Peyer's patch (tissue), 4 donors: ENCODE data around the gene CADM1. TPM values are rescaled to one million over a fixed set of nuclear protein-coding genes. Genes with fewer than 3 reads are reported as not detected.

Source experiments
- DNase-seq, 3 donors: peaks; one replicate each; pipeline ENCODE4 v3.0.0-alpha.2; 2017 to 2019
- H3K27ac ChIP-seq, 4 donors: fragments of 200-600 bp; sonication (generic); one replicate each; pipeline ENCODE4 v1.5.1; 2016 to 2019
- H3K27me3 ChIP-seq, 2 donors: fragments of 200-600 bp; sonication (generic); one replicate each; pipeline ENCODE4 v1.5.1; 2019
- H3K36me3 ChIP-seq, 3 donors: fragments of 200-600 bp; sonication (generic); one replicate each; pipeline ENCODE4 v1.5.1; 2016 to 2019
- H3K4me1 ChIP-seq, 4 donors: fragments of 200-600 bp; sonication (generic); one replicate each; pipeline ENCODE4 v1.5.1; 2016 to 2019
- H3K4me3 ChIP-seq, 4 donors: fragments of 200-600 bp; sonication (generic); 1 replicate in 3 of 4; 2 replicates in 1 of 4; pipeline ENCODE4 v1.5.1; 2016 to 2019; ENCODE audit warnings: mild to moderate bottlenecking in 1 of 4
- H3K9me3 ChIP-seq, 4 donors: fragments of 200-600 bp; sonication (generic); one replicate each; pipeline ENCODE4 v1.5.1; 2016 to 2019; ENCODE audit warnings: mild to moderate bottlenecking in 1 of 4
- CTCF ChIP-seq, 6 experiments: fragments of 450-650 bp in 4 of 6; fragments of 200-600 bp in 2 of 6; sonication (generic) in 1 of 6; IDR thresholded peaks; one replicate each; pipeline ENCODE4 v1.5.1; 2017 to 2019; ENCODE audit warnings: antibody characterized with exemption in 6 of 6, mild to moderate bottlenecking in 3 of 6, moderate library complexity in 1 of 6
- POLR2A ChIP-seq, 2 donors: fragments of 450-650 bp; IDR thresholded peaks; one replicate each; pipeline ENCODE4 v1.5.1; 2017; ENCODE audit warnings: antibody characterized with exemption in 2 of 2, mild to moderate bottlenecking in 2 of 2, moderate library complexity in 2 of 2
- total RNA-seq, 4 donors: library from RNA; depleted of rRNA; stranded (reverse); fragments of >200 nt; gene quantifications; one replicate each; pipeline ENCODE4 v1.1.0, GENCODE V29; 2016

CADM1 gene
- total RNA-seq, 4 donors from 2014 or later, result 0.38 to 8.3 (median 2.5) TPM

DNA sequence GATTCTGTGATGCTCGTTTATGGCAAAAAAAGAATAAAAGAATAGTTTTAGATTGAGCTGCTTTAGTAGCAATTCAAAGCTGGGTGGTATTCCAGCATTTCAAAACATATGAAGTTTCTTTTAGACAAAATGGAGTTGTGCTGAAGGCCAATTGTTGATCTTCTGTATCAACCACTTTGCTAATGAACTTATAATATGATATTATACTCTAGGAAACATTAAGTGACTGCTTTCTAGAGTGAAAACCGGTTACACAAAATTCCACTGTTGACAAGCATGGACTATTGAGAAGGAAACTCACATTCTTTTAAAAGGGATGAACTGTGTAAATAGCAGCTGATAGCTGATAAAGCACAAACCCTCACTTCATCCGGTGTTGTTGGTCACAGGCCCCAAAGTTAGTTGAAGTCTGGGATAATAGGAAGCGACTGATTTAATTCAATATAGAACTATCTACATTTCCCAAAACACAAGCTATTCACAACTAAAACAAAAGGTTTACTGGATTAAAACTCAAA is 255.1 kb downstream of the CADM1 start:
- Histone ChIP-seq H3K9me3 (no peaks in the 10 kb centered on the region), H3K27me3 (no peaks in the 10 kb centered on the region), H3K27ac (no peak overlapping the region), H3K36me3 (no peaks in the 10 kb centered on the region), H3K4me3 (no peak overlapping the region), H3K4me1 (no peaks in the 10 kb centered on the region)
- no peak for TF ChIP-seq POLR2A (IDR thresholded peaks at IDR 0.05)
- no peak for TF ChIP-seq CTCF (IDR thresholded peaks at IDR 0.05)
- DNase-seq, result no peak

DNA sequence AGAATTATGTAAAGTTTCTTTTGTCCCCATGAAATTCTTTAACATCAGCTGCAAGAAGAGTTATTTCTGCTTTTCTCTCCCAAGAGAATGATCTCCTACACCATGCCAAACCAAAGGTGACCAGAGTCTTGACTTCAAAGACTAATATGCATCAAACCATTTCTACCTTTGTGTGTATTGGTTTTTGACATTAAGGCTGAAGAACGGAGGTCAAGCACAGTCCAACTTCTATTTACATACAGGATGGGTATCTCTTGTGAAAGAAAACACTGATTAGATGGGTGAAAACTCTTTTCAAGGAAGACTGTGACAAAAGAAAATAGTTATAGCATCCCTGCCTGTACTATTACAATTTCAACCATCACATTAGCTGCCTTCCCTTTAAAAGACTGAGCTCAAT is 256.3 kb downstream of the CADM1 start:
- DNase-seq, result no peak
- TF ChIP-seq CTCF (IDR thresholded peaks at IDR 0.05), result no peak
- no peak for TF ChIP-seq POLR2A (IDR thresholded peaks at IDR 0.05)

DNA sequence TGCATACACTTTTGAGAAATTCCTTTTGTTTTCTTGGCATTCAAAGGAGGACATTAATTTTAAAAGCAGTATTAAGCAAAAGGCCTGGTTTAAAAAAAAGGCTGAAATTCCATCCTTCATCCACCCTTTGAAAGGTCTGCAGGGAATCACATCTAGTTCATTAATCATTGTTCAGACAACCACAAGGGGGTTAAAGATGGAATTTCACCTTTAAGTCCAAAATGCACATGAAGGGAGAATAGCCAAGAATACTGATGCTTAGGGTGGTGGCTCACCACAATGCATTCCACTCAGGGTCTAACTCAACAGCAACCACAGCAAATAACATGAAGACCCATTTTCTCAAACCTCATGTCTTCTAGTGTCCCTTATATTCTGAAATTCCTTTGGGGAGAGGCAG is 256.9 kb downstream of the CADM1 start:
- no peak for DNase-seq
- H3K9me3 ChIP-seq, result no peaks in the 10 kb centered on the region

More for the DNA sequence above, 256.3 kb downstream of the CADM1 start:
- Histone ChIP-seq H3K9me3 (no peaks in the 10 kb centered on the region), H3K36me3 (no peaks in the 10 kb centered on the region), H3K27ac (no peak overlapping the region), H3K27me3 (no peaks in the 10 kb centered on the region), H3K4me1 (no peaks in the 10 kb centered on the region), H3K4me3 (no peak overlapping the region)

DNA sequence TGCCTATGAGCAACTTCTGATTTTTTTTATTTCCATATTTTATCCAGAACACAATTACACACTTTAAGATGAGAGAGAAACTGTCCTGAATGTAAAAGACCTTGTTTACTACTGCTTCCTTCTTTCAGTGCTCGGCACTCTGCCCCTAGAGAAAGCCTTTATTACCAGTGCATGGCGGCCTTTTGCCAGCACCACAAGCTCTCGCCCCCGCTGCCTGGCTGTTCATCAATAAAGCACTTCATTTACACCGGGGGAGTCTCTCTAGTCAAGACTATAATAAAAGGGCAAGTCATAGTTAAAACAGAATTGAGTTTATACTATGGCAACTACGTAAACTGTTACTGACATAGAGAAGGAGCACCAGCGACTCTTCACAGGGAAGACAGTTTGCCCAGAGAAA is 259.5 kb downstream of the CADM1 start:
- Histone ChIP-seq H3K4me1 (no peaks in the 10 kb centered on the region), H3K9me3 (no peaks in the 10 kb centered on the region), H3K27ac (no peak overlapping the region), H3K36me3 (no peaks in the 10 kb centered on the region), H3K4me3 (no peak overlapping the region), H3K27me3 (no peaks in the 10 kb centered on the region)
- no peak for DNase-seq
- TF ChIP-seq CTCF (IDR thresholded peaks at IDR 0.05) (no peak), POLR2A (IDR thresholded peaks at IDR 0.05) (no peak)

More for the DNA sequence above, 256.9 kb downstream of the CADM1 start:
- Histone ChIP-seq H3K4me1 (no peaks in the 10 kb centered on the region), H3K27me3 (no peaks in the 10 kb centered on the region), H3K27ac (no peak overlapping the region), H3K36me3 (no peaks in the 10 kb centered on the region), H3K4me3 (no peak overlapping the region)
- TF ChIP-seq POLR2A (IDR thresholded peaks at IDR 0.05) (no peak), CTCF (IDR thresholded peaks at IDR 0.05) (no peak)

GRCh38 chr11:115244296-115244695 is 259.9 kb downstream of the CADM1 start:
- Histone ChIP-seq H3K9me3 (no peaks in the 10 kb centered on the region), H3K27ac (no peak overlapping the region), H3K27me3 (no peaks in the 10 kb centered on the region), H3K4me3 (no peak overlapping the region), H3K36me3 (no peaks in the 10 kb centered on the region), H3K4me1 (no peaks in the 10 kb centered on the region)
- DNase-seq, result no peak
- TF ChIP-seq CTCF (IDR thresholded peaks at IDR 0.05) (no peak), POLR2A (IDR thresholded peaks at IDR 0.05) (no peak)

GRCh38 chr11:115242982-115243381 is 261.2 kb downstream of the CADM1 start:
- no peak for DNase-seq
- H3K36me3 ChIP-seq, result no peaks in the 10 kb centered on the region
- no peak overlapping the region for H3K4me3 ChIP-seq
- H3K27me3 ChIP-seq, result no peaks in the 10 kb centered on the region
- no peaks in the 10 kb centered on the region for H3K4me1 ChIP-seq
- no peak overlapping the region for H3K27ac ChIP-seq
- no peak for TF ChIP-seq CTCF (IDR thresholded peaks at IDR 0.05)
- no peak for TF ChIP-seq POLR2A (IDR thresholded peaks at IDR 0.05)
- no peaks in the 10 kb centered on the region for H3K9me3 ChIP-seq
